Measurements from ENCODE around the gene LDLRAD4.

LDLRAD4 gene

GRCh38 chr18:13574761-13575160 lies 356.2 kb downstream of the LDLRAD4 start:
- TF ChIP-seq CTCF (IDR thresholded peaks at IDR 0.05; ENCODE audit: low read depth, low read length, missing control alignments): no peak
- DNase-seq (ENCODE audit: low read depth): no peak
- no peak overlapping the region for H3K4me3 ChIP-seq (ENCODE audit: low read depth, low read length)
- in situ Hi-C loops (cut with HindIII; ENCODE audit: low sequenced_read_pairs): no loop called here

- TF ChIP-seq CTCF (IDR thresholded peaks at IDR 0.05; ENCODE audit: low read depth, low read length, missing control alignments): no peak
- DNase-seq (ENCODE audit: low read depth): no peak
- in situ Hi-C loops (cut with HindIII; ENCODE audit: low sequenced_read_pairs): no loop called here
- no peak overlapping the region for H3K4me3 ChIP-seq (ENCODE audit: low read depth, low read length)
Measured at GRCh38 chr18:13576598-13576997, 358.0 kb downstream of the LDLRAD4 start.

GRCh38 chr18:13577091-13577697 lies 358.6 kb downstream of the LDLRAD4 start:
- no peak overlapping the region for H3K4me3 ChIP-seq (ENCODE audit: low read depth, low read length)
- in situ Hi-C loops (cut with HindIII; ENCODE audit: low sequenced_read_pairs): no loop called here
- no peak for TF ChIP-seq CTCF (IDR thresholded peaks at IDR 0.05; ENCODE audit: low read depth, low read length, missing control alignments)
- DNase-seq (ENCODE audit: low read depth): peak; percentile 11

GRCh38 chr18:13577781-13578180 lies 359.2 kb downstream of the LDLRAD4 start:
- DNase-seq (ENCODE audit: low read depth): no peak
- TF ChIP-seq CTCF (IDR thresholded peaks at IDR 0.05; ENCODE audit: low read depth, low read length, missing control alignments): no peak
- no peak overlapping the region for H3K4me3 ChIP-seq (ENCODE audit: low read depth, low read length)
- in situ Hi-C loops (cut with HindIII; ENCODE audit: low sequenced_read_pairs): no loop called here

GRCh38 chr18:13578400-13578799 lies 359.8 kb downstream of the LDLRAD4 start:
- H3K4me3 ChIP-seq (ENCODE audit: low read depth, low read length): no peak overlapping the region
- in situ Hi-C loops (cut with HindIII; ENCODE audit: low sequenced_read_pairs): no loop called here
- no peak for TF ChIP-seq CTCF (IDR thresholded peaks at IDR 0.05; ENCODE audit: low read depth, low read length, missing control alignments)
- no peak for DNase-seq (ENCODE audit: low read depth)

- no peak overlapping the region for H3K4me3 ChIP-seq (ENCODE audit: low read depth, low read length)
- in situ Hi-C loops (cut with HindIII; ENCODE audit: low sequenced_read_pairs): no loop called here
- no peak for TF ChIP-seq CTCF (IDR thresholded peaks at IDR 0.05; ENCODE audit: low read depth, low read length, missing control alignments)
- DNase-seq (ENCODE audit: low read depth): no peak
Measured at GRCh38 chr18:13579874-13580273, 361.3 kb downstream of the LDLRAD4 start.

All from astrocyte of the cerebellum (primary cell).